T-helper 1 cell treated with Interleukin-12 subunit alpha and Interleukin-12 subunit beta and Interleukin-4 antibody, amounts not matched to agents 30 ng/mL and 1 ng/mL, for 36 hours (primary cell): ENCODE results near the gene HS3ST6. TPM values are rescaled to one million over a fixed set of nuclear protein-coding genes. Genes with fewer than 3 reads are reported as not detected.
"Not testable (repeated sequence)": the region's sequence is repeated elsewhere in the genome, so short reads cannot be mapped to it uniquely, and the experiment has no call there.

ENCODE experiments used
- intact Hi-C: fragments of 100-400 bp; cut with micrococcal nuclease; formaldehyde crosslinking; loops from one replicate; pipeline ENCODE4 v1.15.1; 2024
- total RNA-seq: library from RNA; stranded (reverse); gene quantifications from 2 replicates; pipeline ENCODE4 v1.2.3, GENCODE V29; 2022

The HS3ST6 gene
- total RNA-seq, 1 donor from 2014 or later = not detected

DNA sequence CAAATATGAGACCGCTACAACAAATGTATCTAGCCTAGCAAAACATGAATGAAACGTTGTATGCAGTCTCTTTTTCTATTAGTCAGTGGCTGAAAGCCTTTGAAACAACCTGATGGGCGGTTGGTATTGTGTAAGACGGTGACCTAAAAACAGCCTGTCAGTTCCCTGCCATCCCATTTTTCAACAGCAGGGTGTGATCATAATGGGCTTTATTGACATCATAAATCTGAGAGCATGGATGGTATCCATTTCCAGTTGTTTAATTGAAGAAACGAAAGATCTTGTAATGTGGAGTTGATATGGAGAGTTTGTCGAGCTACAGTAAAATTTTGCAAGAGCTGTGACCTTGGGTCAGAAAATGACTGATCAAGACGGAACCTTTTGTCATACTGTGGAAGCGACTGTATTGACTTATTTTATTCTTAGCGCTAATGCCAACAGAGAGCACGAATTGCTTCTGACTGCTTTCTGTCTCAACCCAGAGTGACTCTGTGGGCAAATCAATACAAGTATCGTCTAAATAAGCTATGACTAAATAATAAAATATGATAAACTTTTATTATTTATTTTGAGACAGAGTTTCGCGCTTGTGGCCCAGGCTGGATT, 34.0 kb downstream of the HS3ST6 start:
- intact Hi-C loops = no loop called here

DNA sequence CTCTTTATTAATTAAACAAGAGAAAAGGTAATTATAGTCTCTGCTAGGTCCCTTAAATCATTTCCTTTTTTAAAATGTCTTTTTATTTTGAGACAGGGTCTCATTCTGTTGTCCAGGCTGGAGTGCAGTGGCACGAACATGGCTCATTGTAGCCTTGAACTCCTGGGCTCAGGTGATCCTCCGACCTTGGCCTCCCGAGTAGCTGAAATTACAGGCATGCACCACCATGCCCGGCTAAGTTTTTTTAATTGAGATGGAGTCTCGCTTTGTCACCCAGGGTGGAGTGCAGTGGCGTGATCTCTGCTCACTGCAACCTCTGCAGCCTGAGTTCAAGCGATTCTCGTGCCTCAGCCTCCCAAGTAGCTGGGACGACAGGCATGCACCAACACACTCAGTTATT, 37.0 kb downstream of the HS3ST6 start:
- intact Hi-C loops = not testable (repeated sequence)

DNA sequence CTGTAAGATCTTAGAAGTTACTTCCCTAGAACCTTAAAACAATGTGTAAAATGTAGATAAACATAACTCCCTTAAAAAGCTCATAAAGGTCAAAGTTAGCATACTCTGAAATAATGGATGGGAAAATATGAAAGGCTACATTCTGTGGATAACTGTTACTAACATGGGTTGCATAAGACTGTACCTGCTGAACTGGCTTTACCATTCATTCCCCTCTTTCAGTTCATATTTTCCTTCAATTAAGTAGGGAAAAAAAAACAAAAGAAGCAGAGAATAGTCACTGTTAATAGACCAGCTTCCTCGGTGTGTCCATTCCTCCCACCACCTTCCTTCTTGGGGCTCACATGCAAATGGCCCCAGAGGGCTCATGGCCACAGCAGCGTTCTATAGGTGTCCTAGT, 38.7 kb downstream of the HS3ST6 start:
- intact Hi-C loops = no loop called here

DNA sequence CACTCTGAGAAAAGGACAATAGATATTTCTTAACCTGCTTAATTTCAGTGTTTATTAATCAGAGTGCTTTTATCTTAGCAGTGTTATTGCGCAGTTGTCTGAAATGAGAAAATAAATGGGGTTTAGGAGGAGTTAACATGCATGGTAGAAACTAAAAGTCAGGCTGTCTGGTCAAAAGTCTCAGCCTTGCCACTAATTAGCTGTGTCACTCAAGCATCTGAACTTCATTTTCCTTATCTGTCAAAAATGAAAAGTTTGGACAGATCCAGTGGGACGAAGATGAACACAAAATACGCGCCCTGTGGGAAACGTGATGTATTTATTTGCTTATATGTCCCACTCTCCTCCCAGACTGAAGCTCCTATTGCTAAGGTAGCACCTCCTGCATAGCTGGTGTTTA, 40.0 kb downstream of the HS3ST6 start:
- intact Hi-C loops = no loop called here

DNA sequence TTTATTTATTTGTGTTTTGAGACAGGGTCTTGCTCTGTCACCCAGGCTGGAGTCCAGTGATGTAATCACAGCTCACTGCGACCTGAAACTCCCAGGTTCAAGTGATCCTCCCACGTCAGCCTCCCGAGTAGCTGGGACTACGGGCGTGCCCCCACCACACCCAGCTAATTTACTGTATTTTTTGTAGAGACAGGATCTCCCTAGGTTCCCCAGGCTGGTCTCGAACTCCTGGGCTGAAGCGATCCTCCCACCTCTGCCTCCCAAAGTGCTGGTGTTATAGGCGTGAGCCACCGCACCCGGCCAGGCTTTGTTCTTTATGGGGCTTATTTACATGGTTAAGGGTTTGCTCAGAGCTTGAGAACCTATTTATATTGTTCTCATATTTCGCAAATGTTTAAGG, 40.4 kb downstream of the HS3ST6 start:
- intact Hi-C loops = no loop called here

DNA sequence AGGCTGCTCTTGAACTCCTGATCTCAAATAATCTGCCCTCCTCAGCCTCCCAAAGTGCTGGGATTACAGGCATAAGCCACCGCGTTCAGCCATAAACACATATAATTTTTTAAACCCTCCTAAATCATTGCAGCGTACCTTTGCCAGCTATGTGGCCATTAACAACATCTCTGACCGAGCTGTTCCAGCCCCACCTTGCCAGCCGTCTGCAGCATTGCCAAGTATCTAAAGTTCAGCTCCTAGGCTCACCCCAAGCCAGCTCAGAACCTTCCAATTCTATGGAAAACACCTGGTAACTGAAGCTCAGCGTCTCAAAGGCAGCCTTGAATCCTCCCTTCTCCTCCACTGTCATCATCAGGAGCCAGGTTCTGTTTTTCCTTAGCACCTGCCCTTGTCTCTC, 41.1 kb downstream of the HS3ST6 start:
- intact Hi-C loops = no loop called here

DNA sequence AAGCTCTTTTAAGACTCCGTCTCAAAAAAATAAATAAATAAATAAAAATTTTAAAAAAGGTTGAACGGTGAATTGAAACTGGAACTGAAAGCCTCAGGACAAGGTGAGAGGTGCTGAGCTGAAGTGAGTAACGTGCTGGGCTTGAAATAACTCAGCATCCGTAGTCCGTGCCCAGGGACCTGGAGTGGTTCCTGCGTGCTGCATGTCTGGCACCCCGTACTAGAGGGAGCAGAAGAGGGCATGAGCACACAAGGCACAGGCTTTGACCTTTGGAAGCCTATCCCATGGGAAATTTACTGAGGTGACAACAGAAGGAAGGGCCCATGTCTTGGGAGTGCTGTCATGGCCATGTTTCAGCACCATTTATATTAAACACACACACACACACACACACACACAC, 41.7 kb downstream of the HS3ST6 start:
- intact Hi-C loops = no loop called here

DNA sequence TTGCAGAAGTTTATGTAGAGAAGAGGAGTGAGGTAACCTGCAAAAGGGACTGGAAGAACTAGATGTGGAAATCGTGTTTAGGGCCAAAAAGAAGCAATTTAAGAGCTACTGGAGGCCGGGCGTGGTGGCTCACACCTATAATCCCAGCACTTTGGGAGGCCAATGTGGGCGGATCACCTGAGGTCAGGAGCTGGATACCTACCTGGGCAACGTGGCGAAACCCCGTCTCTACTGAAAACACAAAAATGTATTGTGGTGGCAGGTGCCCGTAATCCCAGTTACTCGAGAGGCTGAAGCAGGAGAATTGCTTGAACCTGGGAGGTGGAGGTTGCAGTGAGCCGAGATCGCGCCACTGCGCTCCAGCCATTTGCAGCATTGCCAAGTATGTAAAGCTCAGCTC, 42.1 kb downstream of the HS3ST6 start:
- intact Hi-C loops = not testable (repeated sequence)

DNA sequence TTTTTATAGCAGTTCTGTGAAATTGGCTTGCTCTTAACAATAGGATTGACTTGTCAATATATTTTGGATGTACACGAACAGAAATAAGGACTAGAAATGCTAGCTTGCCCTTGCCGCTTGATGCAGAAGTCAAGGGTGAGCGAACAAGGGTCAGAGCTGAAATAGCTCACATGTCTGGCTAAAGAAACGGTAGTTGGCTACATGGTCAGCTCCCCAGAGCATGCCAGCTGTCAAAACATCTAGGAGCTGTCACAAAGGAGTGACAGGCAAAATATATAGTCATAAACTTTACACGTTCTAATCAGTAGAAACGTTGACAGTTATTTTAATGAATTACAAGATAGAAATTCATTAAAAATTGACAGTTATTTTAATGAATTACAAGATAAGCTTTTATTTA, 43.4 kb downstream of the HS3ST6 start:
- intact Hi-C loops = no loop called here

DNA sequence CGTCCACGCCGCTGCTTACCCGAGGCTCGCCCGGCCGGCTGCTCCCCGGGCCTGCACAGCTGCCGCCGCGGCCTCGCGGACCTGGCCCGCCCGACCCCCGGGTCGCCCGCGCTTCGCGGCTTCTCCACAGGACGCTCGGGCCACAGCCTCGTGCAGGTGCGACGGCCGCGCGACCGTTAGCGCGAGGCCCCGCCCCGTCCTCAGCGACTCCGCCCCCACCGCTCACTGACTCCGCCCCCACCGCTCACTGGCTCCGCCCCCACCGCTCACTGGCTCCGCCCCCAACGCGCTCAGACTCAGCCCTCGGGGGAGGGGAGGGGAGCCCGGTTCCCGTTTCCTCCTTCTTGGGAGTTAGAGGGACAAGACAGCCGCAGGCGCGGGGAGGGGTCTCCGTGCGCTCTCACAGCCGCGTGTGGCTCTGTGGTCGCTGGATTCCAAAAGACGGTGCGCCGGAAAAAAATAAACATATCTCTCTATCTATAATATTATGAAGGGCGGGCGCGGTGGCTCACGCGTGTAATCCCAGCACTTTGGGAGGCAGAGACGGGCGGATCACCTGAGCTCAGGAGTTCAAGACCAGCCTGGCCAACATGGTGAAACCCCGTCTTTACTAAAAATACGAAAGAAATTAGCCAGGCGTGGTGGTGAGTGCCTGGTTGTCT, 46.1 kb downstream of the HS3ST6 start, which contains the start of gene MEIOB:
TSS of gene MEIOB (minus strand) at position 191 of the 662 bp plus-strand sequence. CDS start 3,989 bp downstream, outside the sequence.
- intact Hi-C loops = loop anchor here (1.0 kb wide), 1 partner anchor 71 kb away; the partner anchor contains the start of gene MSRB1

DNA sequence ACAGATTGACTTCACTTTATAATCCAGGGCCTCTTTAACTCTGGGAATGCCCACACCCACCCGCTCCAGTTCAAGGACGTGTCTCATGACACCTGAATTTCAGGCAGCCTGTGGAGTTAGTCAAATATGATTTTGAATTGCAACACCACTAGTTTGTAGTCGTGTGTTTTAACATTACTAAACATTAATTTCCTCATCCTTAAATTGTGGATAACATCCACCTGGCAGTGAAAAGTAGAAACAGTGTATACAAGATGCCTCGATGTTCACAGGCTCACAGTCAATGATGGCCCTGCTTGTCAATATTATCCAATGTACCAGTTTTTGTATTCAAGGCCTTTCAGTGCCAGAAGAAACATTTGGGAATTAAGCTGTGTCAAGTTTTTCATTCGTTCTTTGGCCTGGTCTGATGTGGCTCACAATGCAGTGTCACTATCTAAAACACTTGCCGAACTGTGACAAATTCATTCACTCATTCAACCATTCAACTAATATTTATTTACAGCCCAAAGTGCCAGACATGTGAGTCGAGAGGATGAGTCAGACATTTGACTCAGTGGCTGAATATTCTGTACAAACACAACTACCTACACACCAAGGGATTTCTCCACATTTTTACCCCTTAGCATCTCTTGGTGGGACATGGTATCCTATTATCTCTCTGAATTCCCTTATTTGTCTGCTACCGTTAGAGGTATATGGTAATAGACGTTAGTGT, 47.7 kb downstream of the HS3ST6 start:
- intact Hi-C loops = no loop called here

DNA sequence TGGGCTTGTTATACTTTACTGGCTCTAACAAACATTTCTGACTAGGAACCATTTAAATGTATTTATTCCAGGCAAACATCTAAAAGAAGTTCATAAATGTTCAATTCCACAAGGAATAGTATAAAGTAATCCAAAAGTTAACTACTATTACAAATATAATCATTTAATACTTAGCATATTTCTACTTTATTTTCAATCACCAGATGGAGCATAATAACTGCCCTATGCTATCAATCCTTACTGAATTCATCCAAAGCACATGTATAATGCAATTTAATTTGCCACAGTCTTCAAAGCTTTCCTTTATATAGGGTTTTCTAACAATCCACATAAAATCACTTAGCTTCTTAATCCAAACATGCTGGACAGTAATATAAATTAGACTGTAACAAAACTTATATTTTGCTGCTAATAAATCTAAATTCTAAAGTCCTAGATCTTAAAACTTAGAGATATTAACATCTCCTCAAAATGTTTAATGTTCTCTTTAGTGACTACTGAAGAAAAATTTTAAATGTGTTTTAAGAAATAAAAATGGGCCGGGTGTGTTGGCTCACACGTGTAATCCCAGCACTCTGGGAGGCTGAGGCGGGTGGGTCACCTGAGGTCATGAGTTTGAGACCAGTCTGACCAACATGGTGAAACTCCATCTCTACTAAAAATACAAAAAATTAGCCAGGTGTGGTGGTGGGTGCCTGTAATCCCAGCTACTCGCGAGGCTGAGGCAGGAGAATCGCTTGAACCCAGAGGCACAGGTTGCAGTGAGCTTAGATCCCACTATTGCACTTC, 52.1 kb downstream of the HS3ST6 start:
- intact Hi-C loops = no loop called here

DNA sequence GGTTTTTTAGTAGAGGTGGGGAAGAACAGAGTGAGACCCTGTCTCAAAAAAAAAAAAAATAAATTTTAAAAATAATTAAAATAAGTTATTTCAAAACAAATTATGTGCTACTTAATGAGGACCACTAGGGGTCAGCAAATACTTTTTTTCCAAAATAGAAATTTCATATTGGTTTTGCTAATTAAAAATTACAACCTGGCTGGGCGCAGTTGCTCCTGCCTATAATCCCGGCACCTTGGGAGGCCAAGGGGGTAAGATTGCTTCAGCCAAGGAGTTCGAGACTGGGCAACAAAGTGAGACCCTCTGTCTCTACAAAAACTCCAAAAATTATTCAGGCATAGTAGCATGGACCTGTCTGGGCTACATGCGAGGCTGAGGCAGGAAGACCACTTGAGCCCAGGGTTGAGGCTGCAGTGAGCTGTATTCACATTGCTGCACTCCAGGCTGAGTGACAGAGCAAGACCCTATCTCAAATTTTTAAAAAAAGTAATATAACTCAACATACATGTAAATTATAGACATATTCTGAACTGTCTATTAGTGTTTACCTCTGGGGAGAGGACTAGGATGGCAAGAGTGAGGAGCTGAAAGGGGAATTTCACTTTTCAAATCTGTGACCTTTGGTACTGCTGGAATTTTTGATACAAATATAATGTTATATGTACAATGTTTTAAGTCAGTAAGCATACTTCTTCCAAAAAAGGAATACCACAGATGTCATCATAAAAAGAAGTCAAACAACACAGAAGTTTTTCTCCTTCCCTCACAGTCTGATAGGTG, 54.3 kb downstream of the HS3ST6 start:
- intact Hi-C loops = loop anchor here (1.0 to 5.0 kb wide), 4 partner anchors 65 to 278 kb away; partner anchors contain the start of genes MSRB1 and ZNF598

DNA sequence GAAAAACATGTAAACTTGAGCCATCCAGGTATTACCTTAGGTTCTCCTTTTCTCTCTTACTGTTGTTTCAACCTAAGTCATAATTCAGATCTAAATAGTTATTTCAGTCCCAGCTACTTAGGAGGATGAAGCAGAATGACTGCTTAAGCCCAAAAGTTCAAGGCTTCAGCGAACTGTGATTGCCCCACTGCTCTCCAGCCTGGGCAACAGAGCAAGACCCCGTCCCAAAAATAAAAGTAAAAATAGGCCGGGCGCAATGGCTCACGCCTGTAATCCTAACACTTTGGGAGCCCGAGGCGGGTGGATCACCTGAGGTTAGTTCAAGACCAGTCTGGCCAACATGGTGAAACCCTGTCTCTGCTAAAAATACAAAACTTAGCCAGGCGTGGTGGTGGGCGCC, 55.8 kb downstream of the HS3ST6 start:
- intact Hi-C loops = loop anchor here (5.0 kb wide), 3 partner anchors 80 to 280 kb away; partner anchors contain the start of genes MSRB1 and ZNF598

DNA sequence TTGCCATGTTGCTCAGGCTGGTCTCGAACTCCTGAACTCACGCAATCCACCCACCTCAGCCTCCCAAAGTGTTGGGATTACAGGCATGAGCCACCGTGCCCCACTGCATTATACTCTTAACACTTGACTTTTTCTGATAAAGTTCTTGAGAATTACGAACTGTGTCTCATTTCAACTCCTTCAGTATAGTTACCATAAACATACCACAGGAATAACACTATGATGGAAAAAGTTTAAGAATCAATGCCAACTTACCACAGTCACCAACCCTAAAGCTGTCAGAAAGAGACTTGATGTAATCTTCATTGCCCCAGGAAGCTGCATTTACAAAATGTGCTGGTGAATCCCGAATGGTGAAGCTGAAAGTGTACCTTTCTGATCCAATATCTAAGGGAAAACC, 56.5 kb downstream of the HS3ST6 start:
- intact Hi-C loops = loop anchor here (5.0 kb wide), 3 partner anchors 81 to 281 kb away; partner anchors contain the start of genes MSRB1 and ZNF598

Other genes with a start within 250 kb of the HS3ST6 start
- 66.8 and 68.8 TPM in 2 replicates for gene JPT2, start 240.1 kb downstream of the HS3ST6 start, total RNA-seq
- gene MAPK8IP3, start 212.2 kb downstream of the HS3ST6 start, total RNA-seq = 122 and 123 TPM in 2 replicates
- gene NME3, start 146.9 kb downstream of the HS3ST6 start, total RNA-seq = 52.0 and 56.9 TPM in 2 replicates
- 39.9 and 44.4 TPM in 2 replicates for gene EME2, start 145.6 kb downstream of the HS3ST6 start, total RNA-seq
- 112 and 118 TPM in 2 replicates for gene MRPS34, start 145.3 kb downstream of the HS3ST6 start, total RNA-seq
- gene SPSB3, start 135.8 kb downstream of the HS3ST6 start, total RNA-seq = 37.3 TPM in 2 replicates
- 52.9 and 53.7 TPM in 2 replicates for gene NUBP2, start 135.5 kb downstream of the HS3ST6 start, total RNA-seq
- gene IGFALS, start 124.7 kb downstream of the HS3ST6 start, total RNA-seq = 0.22 TPM in 2 replicates
- 50.5 and 50.9 TPM in 2 replicates for gene HAGH, start 91.6 kb downstream of the HS3ST6 start, total RNA-seq
- gene FAHD1, start 91.2 kb downstream of the HS3ST6 start, total RNA-seq = 10.1 and 12.4 TPM in 2 replicates
- not detected in 2 replicates for gene MEIOB, start 46.3 kb downstream of the HS3ST6 start, total RNA-seq
- 24.4 and 26.6 TPM in 2 replicates for gene MSRB1, start 24.8 kb upstream of the HS3ST6 start, total RNA-seq
- gene RPL3L, start 36.3 kb upstream of the HS3ST6 start, total RNA-seq = not detected in 2 replicates
- 118 and 120 TPM in 2 replicates for gene NDUFB10, start 41.1 kb upstream of the HS3ST6 start, total RNA-seq
- 2,266 and 2,280 TPM in 2 replicates for gene RPS2, start 46.4 kb upstream of the HS3ST6 start, total RNA-seq
- gene RNF151, start 48.4 kb upstream of the HS3ST6 start, total RNA-seq = 0.27 TPM in 1 of 2 replicates, not detected in the other
- gene TBL3, start 53.6 kb upstream of the HS3ST6 start, total RNA-seq = 36.2 and 39.6 TPM in 2 replicates
- gene NOXO1, start 63.1 kb upstream of the HS3ST6 start, total RNA-seq = 0.37 and 0.61 TPM in 2 replicates
- 26.4 and 32.7 TPM in 2 replicates for gene GFER, start 65.8 kb upstream of the HS3ST6 start, total RNA-seq
- 20.8 and 23.2 TPM in 2 replicates for gene SYNGR3, start 71.6 kb upstream of the HS3ST6 start, total RNA-seq
- 71.1 and 73.9 TPM in 2 replicates for gene ZNF598, start 91.4 kb upstream of the HS3ST6 start, total RNA-seq
- 0.37 and 1.1 TPM in 2 replicates for gene NPW, start 101.4 kb upstream of the HS3ST6 start, total RNA-seq
- gene NHERF2, start 108.5 kb upstream of the HS3ST6 start, total RNA-seq = 1.9 and 2.4 TPM in 2 replicates
- 24.2 and 31.1 TPM in 2 replicates for gene NTHL1, start 129.4 kb upstream of the HS3ST6 start, total RNA-seq
- gene TSC2, start 129.6 kb upstream of the HS3ST6 start, total RNA-seq = 130 and 131 TPM in 2 replicates
- 77.2 and 78.4 TPM in 2 replicates for gene PKD1, start 217.5 kb upstream of the HS3ST6 start, total RNA-seq
- 0.44 TPM in 1 of 2 replicates, not detected in the other for gene RAB26, start 230.2 kb upstream of the HS3ST6 start, total RNA-seq
- gene TRAF7, start 237.4 kb upstream of the HS3ST6 start, total RNA-seq = 56.7 and 57.3 TPM in 2 replicates